ENCODE results near the gene GLRA1.

DNA sequence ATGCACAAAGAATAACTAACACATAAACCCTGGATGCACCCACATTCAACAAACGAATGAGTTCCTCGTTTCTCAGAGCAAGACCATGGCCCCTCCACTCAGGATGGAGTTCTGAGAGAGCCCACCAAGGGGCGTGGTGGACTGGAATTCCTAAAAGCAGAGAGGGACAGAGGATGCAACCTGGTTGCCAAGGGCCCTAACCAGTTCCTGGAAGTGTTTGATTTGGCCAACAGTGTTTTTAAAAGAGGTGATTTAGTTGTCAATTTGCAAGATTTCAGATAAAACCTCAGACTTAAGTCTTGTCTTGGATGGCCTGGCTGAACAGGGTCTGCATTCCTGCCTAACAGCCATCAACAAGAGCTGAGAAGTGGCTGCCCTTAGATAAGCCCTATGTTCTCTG, 34.4 kb downstream of the GLRA1 start:
- TF ChIP-seq, protein P1, sequence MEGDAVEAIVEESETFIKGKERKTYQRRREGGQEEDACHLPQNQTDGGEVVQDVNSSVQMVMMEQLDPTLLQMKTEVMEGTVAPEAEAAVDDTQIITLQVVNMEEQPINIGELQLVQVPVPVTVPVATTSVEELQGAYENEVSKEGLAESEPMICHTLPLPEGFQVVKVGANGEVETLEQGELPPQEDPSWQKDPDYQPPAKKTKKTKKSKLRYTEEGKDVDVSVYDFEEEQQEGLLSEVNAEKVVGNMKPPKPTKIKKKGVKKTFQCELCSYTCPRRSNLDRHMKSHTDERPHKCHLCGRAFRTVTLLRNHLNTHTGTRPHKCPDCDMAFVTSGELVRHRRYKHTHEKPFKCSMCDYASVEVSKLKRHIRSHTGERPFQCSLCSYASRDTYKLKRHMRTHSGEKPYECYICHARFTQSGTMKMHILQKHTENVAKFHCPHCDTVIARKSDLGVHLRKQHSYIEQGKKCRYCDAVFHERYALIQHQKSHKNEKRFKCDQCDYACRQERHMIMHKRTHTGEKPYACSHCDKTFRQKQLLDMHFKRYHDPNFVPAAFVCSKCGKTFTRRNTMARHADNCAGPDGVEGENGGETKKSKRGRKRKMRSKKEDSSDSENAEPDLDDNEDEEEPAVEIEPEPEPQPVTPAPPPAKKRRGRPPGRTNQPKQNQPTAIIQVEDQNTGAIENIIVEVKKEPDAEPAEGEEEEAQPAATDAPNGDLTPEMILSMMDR (conservative IDR thresholded peaks at IDR 0.05; ENCODE audit: low read depth, low read length): no peak
- no peak for TF ChIP-seq EZH2 (IDR thresholded peaks at IDR 0.05; ENCODE audit: low read length, unreplicated experiment)
